Gastroesophageal sphincter (tissue), 4 donors: ENCODE data around the gene TTLL9. TPM values are rescaled to one million over a fixed set of nuclear protein-coding genes. Genes with fewer than 3 reads are reported as not detected.

Source experiments
- ATAC-seq: fragments of 150-250 bp; one replicate; pipeline ENCODE4 v1.9.1; 2016; ENCODE audit warnings: mild to moderate bottlenecking, moderate library complexity
- H3K27ac ChIP-seq, 4 donors: fragments of 200-600 bp; sonication (generic) in 3 of 4; 1 replicate in 3 of 4; 2 replicates in 1 of 4; pipeline ENCODE4 v1.5.1; 2016 to 2019
- H3K27me3 ChIP-seq: fragments of 200-600 bp; sonication (generic); one replicate; pipeline ENCODE4 v1.5.1; 2019
- H3K36me3 ChIP-seq, 2 donors: fragments of 200-600 bp; sonication (generic); one replicate each; pipeline ENCODE4 v1.5.1; 2019; ENCODE audit warnings: control low read depth in 1 of 2
- H3K4me1 ChIP-seq, 3 donors: fragments of 200-600 bp; sonication (generic); 1 replicate in 2 of 3; 2 replicates in 1 of 3; pipeline ENCODE4 v1.5.1; 2016 to 2019; ENCODE audit warnings: control low read depth in 2 of 3
- H3K4me3 ChIP-seq, 2 donors: fragments of 200-600 bp; sonication (generic); one replicate each; pipeline ENCODE4 v1.5.1; 2019; ENCODE audit warnings: mild to moderate bottlenecking in 1 of 2, moderate library complexity in 1 of 2
- H3K9me3 ChIP-seq, 3 donors: fragments of 200-600 bp; sonication (generic); one replicate each; pipeline ENCODE4 v1.5.1; 2017 to 2019; ENCODE audit warnings: control low read depth in 2 of 3
- CTCF ChIP-seq, 4 experiments: fragments of 200-600 bp in 2 of 4; fragments of 450-650 bp in 2 of 4; sonication (generic) in 1 of 4; IDR thresholded peaks; one replicate each; pipeline ENCODE4 v1.5.1; 2017 to 2019; ENCODE audit warnings: antibody characterized with exemption in 4 of 4, mild to moderate bottlenecking in 2 of 4, moderate library complexity in 2 of 4
- EP300 ChIP-seq: sonication (generic); formaldehyde crosslinking; IDR thresholded peaks from one replicate; pipeline ENCODE4 v1.6.1; 2017; ENCODE audit warnings: antibody characterized with exemption, mild to moderate bottlenecking
- POLR2A ChIP-seq, 2 donors: fragments of 450-650 bp; IDR thresholded peaks; one replicate each; pipeline ENCODE4 v1.6.1; 2017; ENCODE audit warnings: antibody characterized with exemption in 2 of 2, mild to moderate bottlenecking in 2 of 2, moderate library complexity in 1 of 2
- POLR2AphosphoS5 ChIP-seq: sonication (generic); formaldehyde crosslinking; IDR thresholded peaks from one replicate; pipeline ENCODE4 v1.6.1; 2017; ENCODE audit warnings: antibody characterized with exemption
- WGBS, 2 donors: methylation state at CpG; one replicate each; pipeline ENCODE4 v1.1.5; 2018; ENCODE audit warnings: low coverage in 1 of 2; 5-methylcytosine and 5-hydroxymethylcytosine counted together
- total RNA-seq, 4 donors: library from RNA; depleted of rRNA; stranded (reverse); fragments of >200 nt; gene quantifications; one replicate each; pipeline ENCODE4 v1.1.0, GENCODE V29; 2016

TTLL9 gene
- total RNA-seq, 4 donors from 2014 or later = 0.47 TPM; not detected in 3

GRCh38 chr20:31858760-31859083 is 11.7 kb upstream of the TTLL9 start:
- Histone ChIP-seq H3K27me3 (peaks cover 56% of the 10 kb centered on the region), H3K36me3 (no peaks in the 10 kb centered on the region), H3K9me3 (no peaks in the 10 kb centered on the region), H3K27ac (no peak overlapping the region), H3K4me3 (no peak overlapping the region), H3K4me1 (peaks cover 0 to 25% (median 13%) of the 10 kb centered on the region in 3 donors)
- no peak for ATAC-seq
- WGBS, 2 donors = 40 to 43% methylated on average over 2 to 3 of the region's 3 CpGs
- TF ChIP-seq CTCF (IDR thresholded peaks at IDR 0.05) = no peak
- no peak for TF ChIP-seq POLR2AphosphoS5
- TF ChIP-seq EP300 = no peak
- TF ChIP-seq POLR2A (IDR thresholded peaks at IDR 0.05) = no peak

GRCh38 chr20:31859266-31859997 is 11.0 kb upstream of the TTLL9 start:
- H3K27me3 ChIP-seq = peaks cover 48% of the 10 kb centered on the region
- H3K4me3 ChIP-seq = no peak overlapping the region
- peaks cover 0 to 25% (median 13%) of the 10 kb centered on the region in 3 donors for H3K4me1 ChIP-seq
- no peak for ATAC-seq
- no peak for TF ChIP-seq POLR2AphosphoS5
- TF ChIP-seq POLR2A (IDR thresholded peaks at IDR 0.05) = no peak
- no peak for TF ChIP-seq EP300
- TF ChIP-seq CTCF (IDR thresholded peaks at IDR 0.05) = no peak
- no peaks in the 10 kb centered on the region for H3K36me3 ChIP-seq
- H3K9me3 ChIP-seq = no peaks in the 10 kb centered on the region
- H3K27ac ChIP-seq = no peak overlapping the region
- WGBS, 2 donors = 90 to 95% methylated on average over 4 to 5 of the region's 5 CpGs

- Histone ChIP-seq H3K27ac (no peak overlapping the region), H3K27me3 (peaks cover 43% of the 10 kb centered on the region), H3K9me3 (no peaks in the 10 kb centered on the region), H3K4me3 (no peak overlapping the region), H3K4me1 (peaks cover 0 to 25% (median 13%) of the 10 kb centered on the region in 3 donors), H3K36me3 (no peaks in the 10 kb centered on the region)
- no peak for TF ChIP-seq POLR2AphosphoS5
- TF ChIP-seq POLR2A (IDR thresholded peaks at IDR 0.05) = no peak
- TF ChIP-seq EP300 = no peak
- no peak for TF ChIP-seq CTCF (IDR thresholded peaks at IDR 0.05)
- ATAC-seq = no peak
- 37% methylated on average over 5 of the region's 7 CpGs; no CpG with 5 or more reads in 1 of the 2 donors for WGBS, 2 donors
Measured at GRCh38 chr20:31859998-31860380, 10.4 kb upstream of the TTLL9 start.

- H3K36me3 ChIP-seq = no peaks in the 10 kb centered on the region
- no peaks in the 10 kb centered on the region for H3K9me3 ChIP-seq
- H3K4me1 ChIP-seq = peaks cover 0 to 25% (median 13%) of the 10 kb centered on the region in 3 donors
- TF ChIP-seq CTCF (IDR thresholded peaks at IDR 0.05) (no peak), EP300 (no peak), POLR2A (IDR thresholded peaks at IDR 0.05) (no peak), POLR2AphosphoS5 (no peak)
- WGBS, 2 donors = 0 to 9% methylated on average over 2 to 11 of the region's 15 CpGs
- H3K27ac ChIP-seq = no peak overlapping the region
- peak overlapping the region; percentile 14 to 59 for H3K4me3 ChIP-seq
- ATAC-seq = peak; percentile 46
- H3K27me3 ChIP-seq = peaks cover 37% of the 10 kb centered on the region
Measured at GRCh38 chr20:31860390-31861134, 9.9 kb upstream of the TTLL9 start.

- H3K9me3 ChIP-seq = no peaks in the 10 kb centered on the region
- H3K27me3 ChIP-seq = peaks cover 33% of the 10 kb centered on the region
- TF ChIP-seq POLR2AphosphoS5 (no peak), POLR2A (IDR thresholded peaks at IDR 0.05) (no peak), CTCF (IDR thresholded peaks at IDR 0.05) (no peak), EP300 (no peak)
- no peaks in the 10 kb centered on the region for H3K36me3 ChIP-seq
- peak overlapping the region; percentile 14 to 59 for H3K4me3 ChIP-seq
- WGBS, 2 donors = no CpG with 5 or more reads among the region's 20 CpGs
- peaks cover 0 to 25% (median 13%) of the 10 kb centered on the region in 3 donors for H3K4me1 ChIP-seq
- ATAC-seq = peak; percentile 21
- peak overlapping the region in 2 of 4 donors; percentile 8 to 50 for H3K27ac ChIP-seq
Measured at GRCh38 chr20:31861135-31861384, 9.4 kb upstream of the TTLL9 start.
